Measurements from ENCODE around the gene SBNO2.

Gene SBNO2

DNA sequence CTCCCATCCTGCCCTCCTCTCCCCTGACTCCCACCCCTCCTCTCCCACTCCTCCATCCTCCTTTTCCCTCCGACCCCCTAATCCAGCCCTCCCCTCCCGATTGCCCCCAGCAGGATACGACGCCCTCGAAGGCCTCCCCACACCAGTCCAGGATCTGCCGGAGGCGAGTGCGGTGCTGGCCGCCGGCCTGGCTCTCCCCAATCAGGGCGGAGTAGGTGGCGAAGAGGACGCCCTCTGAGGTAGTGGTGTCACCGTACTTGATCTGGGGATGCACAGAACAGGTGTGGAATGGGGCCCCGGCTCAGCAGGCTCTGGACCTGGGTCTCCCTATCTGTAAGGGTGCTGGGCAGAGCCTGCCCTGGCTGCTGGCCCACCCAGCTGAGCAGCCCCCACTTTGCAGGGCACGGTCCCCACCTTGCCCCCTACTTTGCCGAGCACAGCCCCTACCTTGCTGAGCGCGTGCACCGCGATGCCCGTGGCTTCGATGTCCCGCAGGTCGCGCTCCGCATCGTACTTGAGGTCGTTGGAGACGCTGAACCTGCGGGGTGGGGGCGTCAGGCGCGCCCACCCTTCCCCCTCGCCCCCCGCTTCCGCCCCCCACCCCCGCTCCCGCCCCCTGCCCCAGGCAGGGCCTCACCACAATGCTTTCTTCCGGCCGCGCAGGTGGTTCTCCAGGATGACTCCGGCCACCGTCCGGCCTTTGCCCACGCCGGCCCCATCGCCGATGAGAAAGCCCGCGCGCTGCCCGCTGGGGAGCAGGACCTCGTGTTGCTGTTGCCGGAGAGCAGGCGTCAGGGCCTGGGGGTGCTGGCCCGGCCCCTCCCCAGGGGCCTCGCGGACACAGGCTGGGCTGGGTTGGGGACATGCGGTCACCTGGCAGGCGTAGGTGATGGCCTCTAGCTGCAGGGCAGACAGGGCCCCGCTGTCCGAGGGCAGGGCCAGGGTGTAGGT, 51.8 kb downstream of the SBNO2 start:
- in situ Hi-C loops (cut with MboI; ENCODE audit: low sequenced_read_pairs, unreplicated experiment): no loop called here
- TF ChIP-seq, protein P1, sequence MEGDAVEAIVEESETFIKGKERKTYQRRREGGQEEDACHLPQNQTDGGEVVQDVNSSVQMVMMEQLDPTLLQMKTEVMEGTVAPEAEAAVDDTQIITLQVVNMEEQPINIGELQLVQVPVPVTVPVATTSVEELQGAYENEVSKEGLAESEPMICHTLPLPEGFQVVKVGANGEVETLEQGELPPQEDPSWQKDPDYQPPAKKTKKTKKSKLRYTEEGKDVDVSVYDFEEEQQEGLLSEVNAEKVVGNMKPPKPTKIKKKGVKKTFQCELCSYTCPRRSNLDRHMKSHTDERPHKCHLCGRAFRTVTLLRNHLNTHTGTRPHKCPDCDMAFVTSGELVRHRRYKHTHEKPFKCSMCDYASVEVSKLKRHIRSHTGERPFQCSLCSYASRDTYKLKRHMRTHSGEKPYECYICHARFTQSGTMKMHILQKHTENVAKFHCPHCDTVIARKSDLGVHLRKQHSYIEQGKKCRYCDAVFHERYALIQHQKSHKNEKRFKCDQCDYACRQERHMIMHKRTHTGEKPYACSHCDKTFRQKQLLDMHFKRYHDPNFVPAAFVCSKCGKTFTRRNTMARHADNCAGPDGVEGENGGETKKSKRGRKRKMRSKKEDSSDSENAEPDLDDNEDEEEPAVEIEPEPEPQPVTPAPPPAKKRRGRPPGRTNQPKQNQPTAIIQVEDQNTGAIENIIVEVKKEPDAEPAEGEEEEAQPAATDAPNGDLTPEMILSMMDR (IDR thresholded peaks at IDR 0.05; ENCODE audit: borderline replicate concordance, control extremely low read depth, extremely low read depth, insufficient read depth, missing control alignments): no peak
- no peak for DNase-seq (ENCODE audit: low spot score)

DNA sequence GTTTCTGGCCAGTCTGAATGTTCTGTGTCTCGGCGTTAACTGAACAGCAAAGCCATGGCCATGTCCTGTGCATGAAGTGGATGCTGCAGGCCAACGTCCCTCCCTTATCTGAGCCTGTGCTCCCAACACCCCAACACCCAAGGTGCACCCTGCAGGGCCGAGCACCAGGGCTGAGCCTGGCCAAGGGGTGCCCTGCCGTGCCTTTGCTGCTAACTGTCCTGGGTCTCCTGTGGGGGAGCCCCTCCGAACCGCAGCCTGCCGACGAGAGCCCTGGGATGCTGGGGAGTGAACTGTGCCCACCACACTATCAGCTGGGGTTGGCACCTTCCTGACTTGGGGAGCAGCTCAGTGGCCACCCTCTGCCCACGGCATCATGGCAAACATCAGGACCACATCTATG, 52.7 kb downstream of the SBNO2 start:
- DNase-seq (ENCODE audit: low spot score): no peak
- in situ Hi-C loops (cut with MboI; ENCODE audit: low sequenced_read_pairs, unreplicated experiment): no loop called here
- TF ChIP-seq, protein P1 (IDR thresholded peaks at IDR 0.05; ENCODE audit: borderline replicate concordance, control extremely low read depth, extremely low read depth, insufficient read depth, missing control alignments): no peak

DNA sequence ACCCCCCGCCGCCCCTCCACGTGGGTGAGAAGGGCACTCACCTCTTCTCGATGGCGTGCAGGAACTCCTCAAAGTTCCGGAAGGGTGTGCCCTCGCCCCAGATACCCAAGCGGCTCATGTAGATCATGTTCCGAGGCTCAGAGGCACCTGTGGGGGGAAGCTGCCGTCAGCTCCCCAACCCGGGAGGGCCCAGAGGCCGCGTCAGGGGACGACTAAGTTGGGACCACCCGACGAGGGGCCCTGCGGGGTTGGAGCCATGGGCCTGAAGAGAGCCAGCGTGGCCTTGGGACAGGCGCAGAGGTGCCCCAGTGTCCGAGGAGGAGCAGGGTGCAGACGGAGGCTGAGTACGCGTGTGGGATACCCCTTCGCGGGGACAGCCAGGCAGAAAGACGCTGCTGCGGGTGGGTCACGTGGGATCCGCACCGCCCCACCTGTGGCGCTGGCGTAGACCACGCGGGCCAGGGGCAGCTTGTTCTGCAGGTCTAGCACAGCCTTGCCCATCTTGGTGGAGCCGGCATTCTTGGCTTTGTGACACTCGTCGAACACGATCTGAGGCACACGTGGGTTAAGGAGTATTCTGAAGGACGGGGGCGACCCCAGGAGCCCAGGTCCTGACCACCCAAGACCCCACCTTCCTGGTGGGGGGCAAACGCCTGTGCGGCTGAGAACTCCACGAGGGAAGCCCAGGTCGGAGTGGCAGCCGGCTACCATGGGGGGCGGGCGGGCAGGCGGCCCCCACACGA, 54.4 kb downstream of the SBNO2 start:
- TF ChIP-seq, protein P1 (IDR thresholded peaks at IDR 0.05; ENCODE audit: borderline replicate concordance, control extremely low read depth, extremely low read depth, insufficient read depth, missing control alignments): no peak
- in situ Hi-C loops (cut with MboI; ENCODE audit: low sequenced_read_pairs, unreplicated experiment): no loop called here
- DNase-seq (ENCODE audit: low spot score): no peak

DNA sequence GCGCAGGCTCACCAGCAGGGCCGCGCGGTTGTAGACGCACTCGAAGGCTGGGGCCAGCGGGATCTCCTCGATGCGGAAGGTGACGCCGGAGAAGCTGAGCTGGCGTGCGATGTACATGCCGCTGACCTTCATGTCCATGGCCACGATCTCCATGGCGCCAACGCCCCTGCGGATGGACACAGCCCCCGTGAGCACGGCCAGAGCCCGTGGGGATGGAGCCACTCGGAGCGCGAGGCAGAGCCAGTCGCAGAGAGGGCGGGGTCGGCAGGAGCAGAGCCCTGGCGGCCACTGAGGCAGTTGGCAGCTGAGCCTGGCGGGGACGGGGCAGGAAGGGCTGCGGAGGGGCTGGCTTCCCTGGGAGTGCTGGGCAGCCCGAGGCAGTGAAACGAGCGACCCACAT, 55.1 kb downstream of the SBNO2 start:
- DNase-seq (ENCODE audit: low spot score): no peak
- in situ Hi-C loops (cut with MboI; ENCODE audit: low sequenced_read_pairs, unreplicated experiment): no loop called here
- TF ChIP-seq, protein P1 (IDR thresholded peaks at IDR 0.05; ENCODE audit: borderline replicate concordance, control extremely low read depth, extremely low read depth, insufficient read depth, missing control alignments): no peak

DNA sequence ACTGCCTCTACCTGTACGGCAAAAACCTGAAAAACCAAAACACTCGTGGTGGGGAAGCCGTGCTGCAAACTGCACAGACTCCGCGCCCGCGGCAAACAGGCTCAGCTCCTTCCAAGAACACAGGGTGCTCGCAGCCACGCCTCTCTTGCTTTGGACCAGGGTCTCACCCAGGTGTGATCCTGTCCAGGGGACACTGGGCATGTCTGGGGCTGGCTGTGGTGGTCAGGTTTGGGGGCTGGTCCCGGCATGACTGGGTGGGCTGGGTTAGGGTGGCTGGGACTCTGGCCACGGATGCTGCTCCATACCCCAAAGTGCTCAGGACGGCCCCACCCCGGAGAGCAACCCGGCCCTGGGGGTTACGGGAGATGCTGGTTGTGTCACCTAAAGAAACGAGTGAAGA, 56.4 kb downstream of the SBNO2 start:
- TF ChIP-seq, protein P1 (IDR thresholded peaks at IDR 0.05; ENCODE audit: borderline replicate concordance, control extremely low read depth, extremely low read depth, insufficient read depth, missing control alignments): no peak
- no peak for DNase-seq (ENCODE audit: low spot score)
- in situ Hi-C loops (cut with MboI; ENCODE audit: low sequenced_read_pairs, unreplicated experiment): no loop called here

DNA sequence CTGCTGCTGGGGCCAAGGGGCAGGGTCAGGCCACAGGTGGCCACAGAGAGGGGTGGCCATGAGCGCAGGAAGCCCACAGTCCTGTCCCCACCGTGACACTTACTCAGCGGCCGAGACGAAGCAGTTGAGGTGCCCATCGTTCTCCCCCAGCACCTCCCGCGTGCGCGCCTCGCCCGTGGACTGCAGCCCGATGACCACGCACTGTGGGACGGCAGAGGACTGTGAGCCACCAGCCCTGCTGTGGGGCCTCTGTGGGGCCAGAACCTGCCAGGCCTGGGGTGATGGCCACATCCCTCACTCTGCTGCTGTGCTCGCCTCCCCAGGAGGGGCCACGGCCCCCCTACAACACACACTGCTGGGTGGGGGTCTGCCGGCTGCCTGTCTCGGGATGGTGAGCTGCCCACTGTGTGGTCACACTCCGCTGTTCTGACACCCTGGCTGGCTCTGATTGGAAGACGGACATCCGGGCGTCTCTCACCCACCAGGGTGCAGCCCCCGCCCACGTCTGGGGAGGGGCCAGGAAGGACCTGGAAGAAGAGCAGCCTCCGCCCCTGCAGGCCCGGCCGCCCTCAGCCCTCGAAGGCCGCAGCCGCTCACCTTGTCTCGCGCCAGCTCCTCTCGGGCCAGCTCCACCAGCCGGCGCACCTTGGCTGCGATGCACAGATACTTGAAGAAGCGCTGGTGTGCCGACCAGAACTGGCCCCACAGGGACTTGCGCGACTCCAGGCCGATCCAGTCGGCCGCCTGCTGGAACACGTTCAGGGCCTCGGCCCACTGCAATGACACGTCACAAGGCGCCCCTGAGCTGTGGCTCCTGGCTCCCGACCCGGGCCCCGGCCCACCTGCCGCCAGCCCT, 57.1 kb downstream of the SBNO2 start:
- DNase-seq (ENCODE audit: low spot score): no peak
- in situ Hi-C loops (cut with MboI; ENCODE audit: low sequenced_read_pairs, unreplicated experiment): no loop called here
- TF ChIP-seq, protein P1 (IDR thresholded peaks at IDR 0.05; ENCODE audit: borderline replicate concordance, control extremely low read depth, extremely low read depth, insufficient read depth, missing control alignments): no peak
